DND-41 (cell line): Measurements from ENCODE around the gene DNAH7.

Source experiments
- EZH2 ChIP-seq: IDR thresholded peaks from 3 replicates; pipeline ENCODE4 v1.6.1; 2012; ENCODE audit warnings: borderline replicate concordance, low read depth, mild to moderate bottlenecking, moderate library complexity, low read length, inconsistent platforms; ENCODE audit not compliant: severe bottlenecking
- TF ChIP-seq, protein P1 (sequence below): IDR thresholded peaks from 2 replicates; pipeline ENCODE4 v1.5.1; 2012; ENCODE audit warnings: borderline replicate concordance, low read length, moderate library complexity, mild to moderate bottlenecking; ENCODE audit not compliant: poor library complexity, severe bottlenecking; ENCODE audit errors: extremely low read depth

DNA sequence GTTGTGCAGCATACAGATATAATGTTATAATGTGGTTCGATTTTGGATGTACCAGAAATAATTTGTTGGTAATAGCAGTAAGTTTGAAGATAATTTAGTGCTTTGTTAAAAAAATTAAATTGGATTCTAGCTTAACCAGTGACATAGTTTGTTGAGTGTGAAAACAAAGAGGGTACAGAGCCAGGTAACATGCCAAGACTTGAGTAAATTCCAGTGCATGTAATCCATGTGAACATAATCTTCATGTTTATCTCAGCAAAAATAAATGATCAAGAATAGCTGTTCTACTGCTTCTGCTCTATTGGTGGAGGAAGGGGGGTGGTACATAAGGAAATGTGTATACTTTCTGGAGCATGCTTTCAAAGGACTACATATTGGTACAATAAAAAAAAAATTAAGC lies 165.8 kb downstream of the DNAH7 start:
- TF ChIP-seq, protein P1, sequence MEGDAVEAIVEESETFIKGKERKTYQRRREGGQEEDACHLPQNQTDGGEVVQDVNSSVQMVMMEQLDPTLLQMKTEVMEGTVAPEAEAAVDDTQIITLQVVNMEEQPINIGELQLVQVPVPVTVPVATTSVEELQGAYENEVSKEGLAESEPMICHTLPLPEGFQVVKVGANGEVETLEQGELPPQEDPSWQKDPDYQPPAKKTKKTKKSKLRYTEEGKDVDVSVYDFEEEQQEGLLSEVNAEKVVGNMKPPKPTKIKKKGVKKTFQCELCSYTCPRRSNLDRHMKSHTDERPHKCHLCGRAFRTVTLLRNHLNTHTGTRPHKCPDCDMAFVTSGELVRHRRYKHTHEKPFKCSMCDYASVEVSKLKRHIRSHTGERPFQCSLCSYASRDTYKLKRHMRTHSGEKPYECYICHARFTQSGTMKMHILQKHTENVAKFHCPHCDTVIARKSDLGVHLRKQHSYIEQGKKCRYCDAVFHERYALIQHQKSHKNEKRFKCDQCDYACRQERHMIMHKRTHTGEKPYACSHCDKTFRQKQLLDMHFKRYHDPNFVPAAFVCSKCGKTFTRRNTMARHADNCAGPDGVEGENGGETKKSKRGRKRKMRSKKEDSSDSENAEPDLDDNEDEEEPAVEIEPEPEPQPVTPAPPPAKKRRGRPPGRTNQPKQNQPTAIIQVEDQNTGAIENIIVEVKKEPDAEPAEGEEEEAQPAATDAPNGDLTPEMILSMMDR, result no peak
- TF ChIP-seq EZH2, result no peak
